A673 (cell line): ENCODE measurements around the gene GNRH2.

ENCODE experiments used
- CTCF ChIP-seq: fragments of 300-800, 200-600 bp; sonication (generic); conservative IDR thresholded peaks from 2 replicates; pipeline ENCODE4 v1.5.1; 2017; ENCODE audit warnings: low read depth, mild to moderate bottlenecking, antibody characterized with exemption, low read length, moderate library complexity, mixed read lengths
- EZH2 ChIP-seq: fragments of 200-600 bp; sonication (generic); IDR thresholded peaks from 2 replicates; pipeline ENCODE4 v1.6.1; 2017; ENCODE audit warnings: borderline replicate concordance, low read depth, mild to moderate bottlenecking, mixed read lengths, antibody characterized with exemption, low read length; ENCODE audit not compliant: poor library complexity, severe bottlenecking

GRCh38 chr20:3042625-3043024 is 797 bp upstream of the GNRH2 start:
- TF ChIP-seq CTCF = no peak
- no peak for TF ChIP-seq EZH2
